NT2/D1 (cell line): Measurements from ENCODE around the gene ANAPC1.

Experiments used
- SUZ12 ChIP-seq: IDR thresholded peaks from 2 replicates; pipeline ENCODE4 v1.6.1; 2011; ENCODE audit not compliant: insufficient read length, insufficient read depth; ENCODE audit errors: extremely low read depth
- YY1 ChIP-seq: IDR thresholded peaks from 2 replicates; pipeline ENCODE4 v1.6.1; 2011; ENCODE audit not compliant: insufficient read length, insufficient read depth

DNA sequence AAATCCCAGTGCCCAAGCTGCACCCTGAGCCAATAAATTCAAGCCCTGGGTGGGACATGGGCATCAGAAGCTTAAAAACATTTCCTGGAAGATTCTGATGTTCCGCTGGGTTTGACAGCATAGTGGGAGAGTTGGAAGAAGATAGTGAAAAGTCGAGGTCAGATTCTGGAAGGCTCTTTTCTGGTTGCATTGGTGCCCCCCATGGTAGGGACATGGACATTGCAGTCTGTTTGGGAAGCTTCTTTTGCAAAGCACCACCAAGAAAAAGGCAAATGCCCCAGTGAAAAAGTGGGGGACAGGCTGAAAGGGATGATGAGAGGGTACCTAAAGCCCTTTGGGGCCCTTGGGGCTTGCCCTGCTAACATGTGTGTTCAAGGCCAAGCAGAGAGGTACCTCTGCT lies 35.4 kb upstream of the ANAPC1 start:
- TF ChIP-seq SUZ12 (no peak), YY1 (no peak)
